H9 (cell line): ENCODE data around the gene EHHADH. TPM values are rescaled to one million over a fixed set of nuclear protein-coding genes. Genes with fewer than 3 reads are reported as not detected.

Experiments
- DNase-seq: peaks from one replicate; pipeline ENCODE4 v3.0.0-alpha.2; 2017
- H2AFZ ChIP-seq: one replicate; pipeline ENCODE4 v1.6.1; 2013; ENCODE audit warnings: mild to moderate bottlenecking, low read length, control low read depth, moderate library complexity
- H2AK5ac ChIP-seq: 2 replicates; pipeline ENCODE4 v1.6.1; 2013; ENCODE audit warnings: low read length, control low read depth, mixed read lengths; ENCODE audit not compliant: insufficient read length
- H2BK120ac ChIP-seq: one replicate; pipeline ENCODE4 v1.6.1; 2013; ENCODE audit warnings: low read depth, mild to moderate bottlenecking, low read length, control low read depth, inconsistent platforms; ENCODE audit not compliant: poor library complexity, severe bottlenecking
- H2BK12ac ChIP-seq: 2 replicates; pipeline ENCODE4 v1.6.1; 2013; ENCODE audit warnings: low read length, control low read depth, mixed read lengths, low read depth; ENCODE audit not compliant: insufficient read length
- H2BK15ac ChIP-seq: 2 replicates; pipeline ENCODE4 v1.6.1; 2013; ENCODE audit warnings: low read depth, low read length, control low read depth
- H2BK20ac ChIP-seq: one replicate; pipeline ENCODE4 v1.6.1; 2013; ENCODE audit warnings: low read depth, mild to moderate bottlenecking, low read length, control low read depth, inconsistent platforms; ENCODE audit not compliant: poor library complexity, severe bottlenecking
- H2BK5ac ChIP-seq: 2 replicates; pipeline ENCODE4 v1.6.1; 2013; ENCODE audit warnings: low read length, control low read depth, mixed read lengths; ENCODE audit not compliant: insufficient read length
- H3K14ac ChIP-seq: 2 replicates; pipeline ENCODE4 v1.6.1; 2013; ENCODE audit warnings: low read length, control low read depth; ENCODE audit not compliant: insufficient read depth
- H3K18ac ChIP-seq: 2 replicates; pipeline ENCODE4 v1.6.1; 2013; ENCODE audit warnings: low read depth, mild to moderate bottlenecking, mixed read lengths, low read length, control low read depth; ENCODE audit not compliant: insufficient read length
- H3K23ac ChIP-seq: 2 replicates; pipeline ENCODE4 v1.6.1; 2013; ENCODE audit warnings: low read length, control low read depth, mixed read lengths, low read depth; ENCODE audit not compliant: insufficient read length
- H3K23me2 ChIP-seq: 2 replicates; pipeline ENCODE4 v1.6.1; 2013; ENCODE audit warnings: low read depth, mild to moderate bottlenecking, mixed read lengths, low read length, control low read depth; ENCODE audit not compliant: insufficient read length, poor library complexity, severe bottlenecking
- H3K27ac ChIP-seq: 2 replicates; pipeline ENCODE4 v1.5.1; 2013; ENCODE audit warnings: low read length, control low read depth, mixed read lengths, low read depth; ENCODE audit not compliant: insufficient read length
- H3K27me3 ChIP-seq: 2 replicates; pipeline ENCODE4 v1.6.1; 2013; ENCODE audit warnings: low read length, control low read depth, inconsistent platforms; ENCODE audit not compliant: insufficient read depth
- H3K4ac ChIP-seq: 2 replicates; pipeline ENCODE4 v1.6.1; 2013; ENCODE audit warnings: low read depth, mild to moderate bottlenecking, control low read depth, inconsistent platforms, low read length, moderate library complexity
- H3K4me1 ChIP-seq: 2 replicates; pipeline ENCODE4 v1.6.1; 2013; ENCODE audit warnings: low read length, control low read depth, inconsistent platforms; ENCODE audit not compliant: insufficient read depth
- H3K4me2 ChIP-seq: 2 replicates; pipeline ENCODE4 v1.6.1; 2013; ENCODE audit warnings: low read length, control low read depth, mixed read lengths; ENCODE audit not compliant: insufficient read length, insufficient read depth
- H3K56ac ChIP-seq: 2 replicates; pipeline ENCODE4 v1.6.1; 2013; ENCODE audit warnings: low read depth, mild to moderate bottlenecking, mixed read lengths, low read length, control low read depth; ENCODE audit not compliant: insufficient read length
- H3K79me1 ChIP-seq: 2 replicates; pipeline ENCODE4 v1.6.1; 2013; ENCODE audit warnings: low read depth, mild to moderate bottlenecking, moderate library complexity, low read length, control low read depth, inconsistent platforms; ENCODE audit not compliant: insufficient read depth, poor library complexity, severe bottlenecking
- H3K79me2 ChIP-seq: 2 replicates; pipeline ENCODE4 v1.6.1; 2013; ENCODE audit warnings: low read length, control low read depth, inconsistent platforms; ENCODE audit not compliant: insufficient read depth
- H3K9ac ChIP-seq: 2 replicates; pipeline ENCODE4 v1.6.1; 2013; ENCODE audit warnings: low read length, control low read depth, mixed read lengths; ENCODE audit not compliant: insufficient read length; ENCODE audit errors: extremely low read depth
- H3K9me3 ChIP-seq: one replicate; pipeline ENCODE4 v1.6.1; 2013; ENCODE audit warnings: low read depth, low read length, inconsistent platforms; ENCODE audit not compliant: control insufficient read depth
- H3T11ph ChIP-seq: one replicate; pipeline ENCODE4 v1.6.1; 2013; ENCODE audit warnings: mild to moderate bottlenecking, low read length, control low read depth, inconsistent platforms
- H4K20me1 ChIP-seq: one replicate; pipeline ENCODE4 v1.6.1; 2013; ENCODE audit not compliant: control insufficient read depth, insufficient read length, insufficient read depth
- H4K5ac ChIP-seq: 2 replicates; pipeline ENCODE4 v1.6.1; 2013; ENCODE audit warnings: low read depth, mild to moderate bottlenecking, mixed read lengths, low read length, control low read depth; ENCODE audit not compliant: insufficient read length
- H4K8ac ChIP-seq: replicated peaks from 2 replicates; pipeline ENCODE4 v1.6.1; 2013; ENCODE audit warnings: low read length, control low read depth, mixed read lengths, low read depth; ENCODE audit not compliant: insufficient read length
- H4K91ac ChIP-seq: 2 replicates; pipeline ENCODE4 v1.6.1; 2013; ENCODE audit warnings: low read depth, mild to moderate bottlenecking, moderate library complexity, mixed read lengths, low read length, control low read depth; ENCODE audit not compliant: insufficient read length
- H3K27ac Mint-ChIP-seq, 3 experiments: 2 replicates in 2 of 3; 3 replicates in 1 of 3; pipeline ENCODE4 v1.8.0; 2020 to 2021; ENCODE audit warnings: mixed read lengths in 3 of 3, mild to moderate bottlenecking in 1 of 3, moderate library complexity in 1 of 3
- H3K27me3 Mint-ChIP-seq: 2 replicates; pipeline ENCODE4 v1.8.0; 2021; ENCODE audit warnings: low read depth, mild to moderate bottlenecking, moderate library complexity, mixed read lengths
- H3K36me3 Mint-ChIP-seq, 3 experiments: 2 replicates in 2 of 3; 3 replicates in 1 of 3; pipeline ENCODE4 v1.8.0; 2020 to 2021; ENCODE audit warnings: low read depth in 3 of 3, mixed read lengths in 3 of 3; ENCODE audit not compliant: insufficient read depth in 1 of 3
- H3K4me1 Mint-ChIP-seq, 2 experiments: 2 replicates each; pipeline ENCODE4 v1.8.0; 2020; ENCODE audit warnings: mixed read lengths in 2 of 2
- H3K4me3 Mint-ChIP-seq, 2 experiments: 2 replicates in 1 of 2; 3 replicates in 1 of 2; pipeline ENCODE4 v1.8.0; 2020 to 2021; ENCODE audit warnings: mild to moderate bottlenecking in 2 of 2, mixed read lengths in 2 of 2, moderate library complexity in 1 of 2
- H3K9me3 Mint-ChIP-seq, 2 experiments: 2 replicates in 1 of 2; 3 replicates in 1 of 2; pipeline ENCODE4 v1.8.0; 2020; ENCODE audit warnings: mild to moderate bottlenecking in 2 of 2, mixed read lengths in 2 of 2, moderate library complexity in 1 of 2
- whole genome bisulfite sequencing: extraction: QIAGEN DNeasy Blood & Tissue Kit; methylation state at CpG from one replicate; pipeline ENCODE4 v1.1.7; 2013; ENCODE audit warnings: missing lambda C conversion rate, low lambda C conversion rate, mixed read lengths; ENCODE audit not compliant: insufficient read length; ENCODE audit errors: extremely low coverage; 5-methylcytosine and 5-hydroxymethylcytosine counted together
- total RNA-seq: library from RNA; stranded (reverse); gene quantifications from 2 replicates; pipeline ENCODE4 v1.2.1, GENCODE V29; 2021
- TF ChIP-seq, protein P1 (sequence below): fragments of 200-600 bp; sonication (generic); conservative IDR thresholded peaks from 3 replicates; pipeline ENCODE4 v1.8.0; 2021; ENCODE audit warnings: antibody characterized with exemption, mild to moderate bottlenecking

EHHADH gene
- total RNA-seq, 1 experiment from 2014 or later, result 2.1 TPM

DNA sequence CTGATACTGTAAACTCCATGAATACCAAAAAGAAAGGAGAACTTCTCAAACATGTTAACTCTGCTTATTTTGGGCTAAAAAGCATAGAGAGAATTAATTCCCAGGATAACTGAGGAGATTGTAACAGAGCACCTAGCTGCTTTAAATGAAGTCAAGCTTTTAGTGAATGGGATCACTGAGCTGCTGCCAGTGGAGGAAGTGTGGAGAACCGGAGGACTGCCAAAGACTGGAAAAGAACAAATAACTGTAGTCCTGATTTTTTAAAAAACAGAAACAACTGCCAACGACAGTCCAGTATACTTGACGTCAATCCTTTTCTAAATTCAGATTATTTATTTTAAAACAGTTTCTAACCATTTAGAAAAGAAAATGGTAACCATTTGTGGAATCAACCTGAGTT, 104.3 kb downstream of the EHHADH start:
- Histone ChIP-seq H2BK20ac (no peak overlapping the region), H3K27me3 (peaks cover 7% of the 10 kb centered on the region; the same call in 1 of the 2 replicates), H3K9me3 (no peaks in the 10 kb centered on the region), H2BK5ac (no peak overlapping the region), H3K9ac (no peak overlapping the region), H2AFZ (no peak overlapping the region), H3K23ac (no peak overlapping the region), H2BK120ac (no peak overlapping the region), H3K14ac (no peak overlapping the region), H3K4ac (no peak overlapping the region), H4K91ac (no peak overlapping the region), H4K20me1 (no peaks in the 10 kb centered on the region), H3K18ac (no peak overlapping the region), H3K4me2 (no peak overlapping the region), H3K4me1 (peaks cover 4% of the 10 kb centered on the region; the same call in 1 of the 2 replicates), H3T11ph (no peak overlapping the region), H3K27ac (no peak overlapping the region), H2AK5ac (no peak overlapping the region), H2BK15ac (no peak overlapping the region), H3K23me2 (peaks cover 13% of the 10 kb centered on the region), H3K79me1 (no peaks in the 10 kb centered on the region), H3K56ac (no peak overlapping the region), H2BK12ac (no peak overlapping the region), H3K79me2 (no peaks in the 10 kb centered on the region), H4K5ac (no peak overlapping the region), H4K8ac (no peak overlapping the region)
- Mint-ChIP-seq H3K4me1 (peaks cover 8 to 11% of the 10 kb centered on the region in 2 experiments), H3K27me3 (peaks cover 33% of the 10 kb centered on the region), H3K27ac (no peak overlapping the region), H3K4me3 (no peak overlapping the region), H3K9me3 (no peaks in the 10 kb centered on the region), H3K36me3 (no peaks in the 10 kb centered on the region)
- WGBS, result no CpG with 5 or more reads among the region's 3 CpGs
- TF ChIP-seq, protein P1, sequence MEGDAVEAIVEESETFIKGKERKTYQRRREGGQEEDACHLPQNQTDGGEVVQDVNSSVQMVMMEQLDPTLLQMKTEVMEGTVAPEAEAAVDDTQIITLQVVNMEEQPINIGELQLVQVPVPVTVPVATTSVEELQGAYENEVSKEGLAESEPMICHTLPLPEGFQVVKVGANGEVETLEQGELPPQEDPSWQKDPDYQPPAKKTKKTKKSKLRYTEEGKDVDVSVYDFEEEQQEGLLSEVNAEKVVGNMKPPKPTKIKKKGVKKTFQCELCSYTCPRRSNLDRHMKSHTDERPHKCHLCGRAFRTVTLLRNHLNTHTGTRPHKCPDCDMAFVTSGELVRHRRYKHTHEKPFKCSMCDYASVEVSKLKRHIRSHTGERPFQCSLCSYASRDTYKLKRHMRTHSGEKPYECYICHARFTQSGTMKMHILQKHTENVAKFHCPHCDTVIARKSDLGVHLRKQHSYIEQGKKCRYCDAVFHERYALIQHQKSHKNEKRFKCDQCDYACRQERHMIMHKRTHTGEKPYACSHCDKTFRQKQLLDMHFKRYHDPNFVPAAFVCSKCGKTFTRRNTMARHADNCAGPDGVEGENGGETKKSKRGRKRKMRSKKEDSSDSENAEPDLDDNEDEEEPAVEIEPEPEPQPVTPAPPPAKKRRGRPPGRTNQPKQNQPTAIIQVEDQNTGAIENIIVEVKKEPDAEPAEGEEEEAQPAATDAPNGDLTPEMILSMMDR, result no peak
- DNase-seq, result no peak
